Measurements from ENCODE around the gene RAPGEF6.
A peak's percentile ranks its signal among the peaks of the same experiment; 100 is the strongest.
"Not testable (repeated sequence)": the region's sequence is repeated elsewhere in the genome, so short reads cannot be mapped to it uniquely, and the experiment has no call there.

RAPGEF6 gene

DNA sequence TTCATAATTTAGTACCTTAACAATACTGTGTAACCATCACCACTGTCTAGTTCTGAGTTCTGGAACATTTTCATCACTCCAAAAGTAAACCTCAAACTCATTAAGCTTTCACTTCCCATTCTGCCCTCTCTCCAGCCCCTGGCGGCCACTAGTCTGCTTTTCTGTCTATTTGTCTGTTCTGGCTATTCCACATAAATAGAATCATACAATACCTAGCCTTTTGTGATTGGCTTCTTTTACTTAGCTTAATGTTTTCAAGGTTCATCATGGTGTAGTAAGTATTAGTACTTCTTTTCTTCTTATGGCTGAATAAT is 138.7 kb downstream of the RAPGEF6 start:
- H3K9me3 Mint-ChIP-seq: no peaks in the 10 kb centered on the region
- H3K27ac Mint-ChIP-seq: peak overlapping the region; percentile 65
- H3K4me3 Mint-ChIP-seq: no peak overlapping the region
- H3K36me3 Mint-ChIP-seq (ENCODE audit: low read depth): peaks cover 87% of the 10 kb centered on the region
- H3K4me1 Mint-ChIP-seq (ENCODE audit: low read depth): peaks cover 42% of the 10 kb centered on the region
- H3K27me3 Mint-ChIP-seq: no peaks in the 10 kb centered on the region
- DNase-seq: no peak

DNA sequence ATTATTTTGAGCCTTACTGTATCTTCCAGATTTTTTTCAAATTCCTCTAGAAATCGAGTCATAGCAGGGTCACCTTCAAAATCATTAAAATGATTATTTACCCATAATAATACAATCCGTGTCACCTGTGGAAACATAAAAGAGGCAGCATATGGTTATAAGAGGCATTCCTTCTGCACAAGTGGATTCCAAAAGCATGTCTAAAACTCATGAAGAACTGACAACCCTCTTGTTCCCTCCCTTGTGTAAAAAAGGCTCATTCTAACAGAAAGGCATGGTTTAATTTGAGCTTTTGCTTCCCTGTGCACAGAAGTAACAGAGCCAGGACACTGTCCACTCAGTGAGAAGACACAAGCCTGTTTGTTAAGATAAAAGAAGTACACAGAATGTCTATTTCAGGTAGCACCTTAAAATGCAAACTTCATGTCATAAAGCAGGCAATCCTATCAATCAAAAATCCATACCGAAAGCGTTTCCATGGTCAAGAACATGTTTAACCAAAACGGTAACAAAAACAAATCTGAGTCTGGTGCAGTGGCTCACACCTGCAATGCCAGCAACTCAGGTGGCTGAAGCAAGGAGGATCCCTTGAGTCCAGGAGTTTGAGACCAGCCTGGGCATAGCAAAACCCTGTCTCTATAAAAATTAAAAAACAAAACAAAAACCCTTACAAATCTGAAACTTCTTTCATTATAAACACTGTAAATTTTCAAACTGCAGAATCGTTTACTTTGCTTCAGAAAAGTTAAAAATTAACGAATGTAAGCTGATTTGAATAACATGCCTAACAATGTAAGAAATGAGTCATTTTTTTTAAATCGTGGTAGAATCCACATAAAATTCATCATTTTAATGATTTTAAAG is 139.3 kb downstream of the RAPGEF6 start:
- DNase-seq: no peak
- Mint-ChIP-seq H3K27me3 (no peaks in the 10 kb centered on the region), H3K4me3 (no peak overlapping the region), H3K9me3 (no peaks in the 10 kb centered on the region), H3K4me1 (ENCODE audit: low read depth) (peaks cover 48% of the 10 kb centered on the region), H3K27ac (peak overlapping the region; percentile 70), H3K36me3 (ENCODE audit: low read depth) (peaks cover 87% of the 10 kb centered on the region)

DNA sequence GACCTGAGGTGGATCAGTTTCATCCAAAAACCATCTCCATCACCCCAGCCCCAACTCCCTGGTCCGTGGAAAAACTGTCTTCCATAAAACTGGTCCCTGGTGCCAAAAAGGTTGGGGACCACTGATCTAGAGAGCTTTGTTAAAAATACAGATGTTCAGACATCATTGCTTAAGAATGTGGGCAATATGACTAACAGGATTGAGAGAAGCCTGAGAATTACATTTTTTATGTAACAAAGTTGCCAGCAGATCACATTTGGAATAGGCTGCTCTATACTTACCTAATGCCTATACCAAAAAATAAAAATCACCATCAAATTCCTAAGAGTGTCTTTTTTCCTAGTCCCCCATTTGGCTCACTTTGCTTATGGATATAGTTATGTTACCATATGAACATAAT is 143.3 kb downstream of the RAPGEF6 start:
- no peak for DNase-seq
- Mint-ChIP-seq H3K36me3 (ENCODE audit: low read depth) (peaks cover 88% of the 10 kb centered on the region), H3K4me1 (ENCODE audit: low read depth) (peaks cover 61% of the 10 kb centered on the region), H3K27me3 (no peaks in the 10 kb centered on the region), H3K27ac (peak overlapping the region; percentile 44), H3K9me3 (no peaks in the 10 kb centered on the region), H3K4me3 (no peak overlapping the region)

DNA sequence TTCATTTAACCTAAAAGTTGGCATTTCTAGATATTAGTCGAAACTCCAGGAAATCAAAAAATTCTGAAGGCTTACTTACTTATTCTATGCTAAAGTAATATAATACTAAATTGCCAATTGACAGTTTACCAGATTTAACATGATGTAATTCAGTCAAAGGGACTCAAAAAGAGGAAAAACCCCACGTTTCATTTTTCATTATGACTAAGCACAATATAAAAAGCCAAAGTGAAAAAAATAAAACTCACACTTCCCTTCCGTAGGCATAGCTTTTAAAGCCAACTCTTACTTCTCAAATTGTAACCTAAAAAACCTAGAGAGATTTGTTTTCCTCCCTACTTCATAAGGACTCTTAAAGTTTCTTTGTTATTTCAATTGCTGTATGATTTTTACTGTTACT is 146.6 kb downstream of the RAPGEF6 start:
- Mint-ChIP-seq H3K4me3 (peak overlapping the region; percentile 11), H3K27ac (peak overlapping the region; percentile 72), H3K27me3 (no peaks in the 10 kb centered on the region), H3K9me3 (no peaks in the 10 kb centered on the region), H3K4me1 (ENCODE audit: low read depth) (peaks cover 53% of the 10 kb centered on the region), H3K36me3 (ENCODE audit: low read depth) (peaks cover 84% of the 10 kb centered on the region)
- no peak for DNase-seq

DNA sequence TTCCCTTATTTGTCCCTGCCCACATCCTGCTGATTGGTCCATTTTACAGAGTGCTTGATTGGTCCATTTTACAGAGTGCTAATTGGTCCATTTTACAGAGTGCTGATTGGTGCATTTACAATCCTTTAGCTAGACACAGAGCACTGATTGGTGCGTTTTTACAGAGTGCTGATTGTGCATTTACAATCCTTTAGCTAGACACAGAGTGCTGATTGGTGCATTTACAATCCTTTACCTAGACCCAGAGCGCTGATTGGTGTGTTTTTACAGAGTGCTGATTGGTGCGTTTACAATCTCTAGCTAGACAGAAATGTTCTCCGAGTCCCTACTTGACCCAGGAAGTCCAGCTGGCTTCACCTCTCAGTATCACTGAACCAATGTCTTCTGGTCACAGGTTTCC is 147.7 kb downstream of the RAPGEF6 start:
- not testable (repeated sequence) for H3K27me3 Mint-ChIP-seq, H3K4me3 Mint-ChIP-seq, DNase-seq, H3K9me3 Mint-ChIP-seq
- Mint-ChIP-seq H3K27ac (peak overlapping the region; percentile 11), H3K36me3 (ENCODE audit: low read depth) (peaks cover 88% of the 10 kb centered on the region), H3K4me1 (ENCODE audit: low read depth) (peaks cover 64% of the 10 kb centered on the region)

DNA sequence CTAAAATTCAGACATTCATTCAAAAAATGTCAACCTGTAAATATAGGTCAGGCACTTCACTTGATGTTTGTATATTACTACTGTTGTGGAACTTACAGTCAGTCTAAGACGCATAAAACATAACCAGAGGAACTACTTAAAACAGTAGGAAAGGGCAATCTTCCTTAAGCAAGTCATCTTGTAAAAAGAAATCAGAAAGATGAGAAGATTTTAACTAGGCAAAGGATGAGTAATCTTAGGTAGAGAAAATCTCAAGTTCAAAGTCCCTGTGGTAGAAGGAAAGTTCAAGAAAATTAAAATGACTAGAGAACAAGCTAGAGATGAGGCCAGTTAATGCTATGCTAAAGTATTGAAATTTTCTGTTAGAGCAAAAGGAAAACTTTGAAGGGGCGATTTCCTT is 152.4 kb downstream of the RAPGEF6 start:
- no peak for DNase-seq
- Mint-ChIP-seq H3K27ac (peak overlapping the region; percentile 94), H3K4me1 (ENCODE audit: low read depth) (peaks cover 58% of the 10 kb centered on the region), H3K9me3 (no peaks in the 10 kb centered on the region), H3K4me3 (peak overlapping the region; percentile 26), H3K27me3 (no peaks in the 10 kb centered on the region), H3K36me3 (ENCODE audit: low read depth) (peaks cover 89% of the 10 kb centered on the region)

DNA sequence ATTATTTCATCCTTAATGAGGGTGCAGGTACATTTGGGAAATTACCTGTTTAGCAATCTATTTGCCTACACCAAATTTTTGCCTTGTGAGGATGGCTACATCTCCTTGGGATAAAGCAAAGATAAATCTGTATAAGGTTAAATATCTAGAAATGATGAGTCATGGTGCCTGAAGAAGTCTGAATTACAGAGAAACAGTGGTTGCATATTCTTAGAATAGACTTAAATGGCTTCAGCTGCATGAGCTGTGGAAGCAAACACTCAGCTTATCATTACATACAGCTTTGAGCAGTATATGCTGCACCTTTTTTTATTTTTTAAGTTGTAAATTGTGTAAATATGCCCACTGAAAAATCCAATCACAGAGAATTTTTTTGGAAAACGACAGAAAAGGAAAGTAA is 153.5 kb downstream of the RAPGEF6 start:
- DNase-seq: no peak
- H3K27me3 Mint-ChIP-seq: no peaks in the 10 kb centered on the region
- H3K4me1 Mint-ChIP-seq (ENCODE audit: low read depth): peaks cover 59% of the 10 kb centered on the region
- H3K9me3 Mint-ChIP-seq: no peaks in the 10 kb centered on the region
- no peak overlapping the region for H3K4me3 Mint-ChIP-seq
- peak overlapping the region; percentile 84 for H3K27ac Mint-ChIP-seq
- H3K36me3 Mint-ChIP-seq (ENCODE audit: low read depth): peaks cover 89% of the 10 kb centered on the region

DNA sequence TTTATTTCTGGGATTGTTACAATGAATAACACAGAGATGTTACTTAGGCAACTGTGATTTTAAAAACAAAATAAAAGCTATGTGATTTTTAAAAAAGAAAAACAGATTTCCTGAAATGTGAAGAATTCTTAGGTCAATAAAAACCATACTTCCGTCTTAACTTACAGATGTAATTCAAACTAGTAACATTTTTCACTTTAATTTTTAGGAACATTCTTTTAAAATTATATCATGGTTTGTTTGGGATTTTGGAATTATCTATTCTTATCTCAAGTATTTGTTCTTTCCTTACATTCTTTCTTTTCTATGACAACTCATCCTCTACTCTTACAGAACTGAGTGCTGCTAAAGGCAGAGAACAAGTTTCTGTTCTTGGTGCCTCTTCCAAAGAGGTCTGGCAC is 159.5 kb downstream of the RAPGEF6 start:
- no peaks in the 10 kb centered on the region for H3K9me3 Mint-ChIP-seq
- H3K4me1 Mint-ChIP-seq (ENCODE audit: low read depth): peaks cover 52% of the 10 kb centered on the region
- no peak for DNase-seq
- H3K4me3 Mint-ChIP-seq: no peak overlapping the region
- H3K27ac Mint-ChIP-seq: peak overlapping the region; percentile 1
- no peaks in the 10 kb centered on the region for H3K27me3 Mint-ChIP-seq
- H3K36me3 Mint-ChIP-seq (ENCODE audit: low read depth): peaks cover 87% of the 10 kb centered on the region

DNA sequence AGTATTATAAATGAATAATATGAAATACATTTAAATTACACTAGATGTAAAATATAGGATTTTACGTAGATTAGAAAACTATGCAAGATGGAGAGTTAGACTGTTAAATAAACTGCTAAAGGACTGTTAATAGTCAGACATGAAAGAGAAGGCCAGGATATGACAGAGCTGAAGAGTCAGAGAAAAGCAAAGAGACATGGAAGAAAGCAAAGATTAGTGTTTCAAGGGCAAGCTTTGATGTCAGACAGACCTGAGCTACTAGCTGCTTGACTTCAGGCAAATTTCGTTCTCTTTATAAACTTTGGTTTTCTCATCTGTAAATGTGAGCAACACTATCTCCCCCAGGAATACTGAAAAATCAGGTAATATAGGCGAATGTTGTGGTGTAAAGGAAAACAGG is 161.3 kb downstream of the RAPGEF6 start:
- no peaks in the 10 kb centered on the region for H3K9me3 Mint-ChIP-seq
- no peaks in the 10 kb centered on the region for H3K27me3 Mint-ChIP-seq
- no peak for DNase-seq
- H3K27ac Mint-ChIP-seq: no peak overlapping the region
- no peak overlapping the region for H3K4me3 Mint-ChIP-seq
- peaks cover 45% of the 10 kb centered on the region for H3K4me1 Mint-ChIP-seq (ENCODE audit: low read depth)
- peaks cover 78% of the 10 kb centered on the region for H3K36me3 Mint-ChIP-seq (ENCODE audit: low read depth)

DNA sequence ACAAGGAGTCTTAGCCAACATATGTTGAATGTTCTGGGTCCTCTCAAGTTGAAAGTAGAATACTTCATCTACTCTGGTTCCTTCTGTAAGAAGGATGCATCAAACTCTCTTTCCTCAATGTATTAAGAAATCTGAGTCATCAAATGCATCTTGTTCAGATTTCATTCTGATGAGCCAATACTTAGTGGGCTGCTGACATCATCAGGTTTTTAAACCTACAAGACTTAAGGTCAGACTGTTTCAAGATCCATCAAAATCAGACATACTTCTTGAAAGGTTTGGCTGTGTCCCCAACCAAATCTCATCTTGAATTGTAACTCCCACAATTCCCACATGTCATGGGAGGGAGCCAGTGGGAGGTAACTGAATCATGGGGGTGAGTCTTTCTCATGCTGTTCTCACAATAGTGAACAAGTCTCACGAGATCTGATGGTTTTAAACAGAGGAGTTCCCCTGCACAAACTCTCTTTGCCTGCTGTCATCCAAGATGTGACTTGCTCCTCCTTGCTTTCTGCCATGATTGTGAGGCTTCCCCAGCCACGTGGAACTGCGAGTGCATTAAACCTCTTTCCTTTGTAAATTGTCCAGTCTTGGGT is 168.8 kb downstream of the RAPGEF6 start:
- Mint-ChIP-seq H3K4me1 (ENCODE audit: low read depth) (peaks cover 48% of the 10 kb centered on the region), H3K4me3 (no peak overlapping the region), H3K27ac (peak overlapping the region; percentile 83), H3K27me3 (no peaks in the 10 kb centered on the region), H3K36me3 (ENCODE audit: low read depth) (peaks cover 78% of the 10 kb centered on the region), H3K9me3 (no peaks in the 10 kb centered on the region)
- no peak for DNase-seq

DNA sequence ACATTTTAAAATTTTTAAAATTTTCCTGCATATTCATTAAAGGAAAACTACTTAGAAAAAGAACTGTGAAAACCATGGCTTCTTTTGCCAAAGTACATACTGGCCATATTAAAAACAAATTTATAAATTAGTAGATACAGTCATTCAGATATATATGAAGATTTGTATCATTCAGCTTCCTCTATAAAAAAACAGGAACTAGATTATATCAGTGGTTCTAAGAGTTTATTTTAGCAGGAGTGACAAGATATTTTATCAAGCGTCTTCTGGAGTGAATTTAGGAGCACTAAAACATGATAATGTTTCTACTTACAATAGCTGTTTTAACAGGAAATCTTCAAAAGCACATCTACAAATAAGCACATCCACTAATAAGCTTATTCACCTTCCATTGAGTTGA is 171.4 kb downstream of the RAPGEF6 start:
- H3K27me3 Mint-ChIP-seq: no peaks in the 10 kb centered on the region
- peaks cover 85% of the 10 kb centered on the region for H3K36me3 Mint-ChIP-seq (ENCODE audit: low read depth)
- H3K4me1 Mint-ChIP-seq (ENCODE audit: low read depth): peaks cover 52% of the 10 kb centered on the region
- DNase-seq: no peak
- H3K27ac Mint-ChIP-seq: no peak overlapping the region
- H3K4me3 Mint-ChIP-seq: no peak overlapping the region
- H3K9me3 Mint-ChIP-seq: no peaks in the 10 kb centered on the region

DNA sequence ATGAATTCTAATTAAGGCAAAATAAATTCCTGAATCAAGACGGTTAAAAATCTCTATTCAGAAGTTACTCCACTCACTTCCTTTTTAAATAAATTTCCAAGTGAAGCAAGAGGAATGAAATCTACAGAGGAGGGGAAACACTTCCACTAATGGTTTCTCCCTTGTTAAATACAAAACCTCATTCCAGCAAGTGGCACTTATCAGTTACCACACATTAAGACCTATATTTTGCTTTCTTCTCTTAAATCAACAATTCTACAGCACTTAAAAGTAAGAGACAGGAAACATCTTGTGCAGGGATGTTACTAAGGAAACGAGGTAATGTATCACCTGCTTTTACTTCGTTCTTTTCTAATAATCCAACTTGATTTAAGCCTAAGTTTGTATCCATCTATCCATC is 172.6 kb downstream of the RAPGEF6 start:
- peaks cover 88% of the 10 kb centered on the region for H3K36me3 Mint-ChIP-seq (ENCODE audit: low read depth)
- no peaks in the 10 kb centered on the region for H3K9me3 Mint-ChIP-seq
- H3K4me3 Mint-ChIP-seq: no peak overlapping the region
- H3K27ac Mint-ChIP-seq: no peak overlapping the region
- no peak for DNase-seq
- no peaks in the 10 kb centered on the region for H3K27me3 Mint-ChIP-seq
- peaks cover 52% of the 10 kb centered on the region for H3K4me1 Mint-ChIP-seq (ENCODE audit: low read depth)

DNA sequence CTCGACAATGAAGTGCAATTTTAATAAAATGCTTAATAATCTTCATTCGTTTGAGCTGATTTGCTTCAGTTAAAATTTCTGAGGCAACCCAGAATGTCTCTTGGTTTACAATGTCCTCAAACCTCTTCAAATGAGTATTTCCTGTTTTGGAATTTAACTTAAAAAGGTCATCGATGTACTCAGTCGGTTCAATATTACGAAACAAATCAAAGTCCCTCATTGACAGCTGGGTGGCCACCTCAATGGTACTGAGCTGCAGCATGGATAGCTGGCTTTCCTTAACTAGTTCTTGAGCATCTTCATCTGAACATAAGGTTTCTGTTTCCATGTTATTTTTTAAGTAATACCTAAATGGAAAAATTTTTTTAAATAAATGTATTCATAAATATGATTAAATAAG is 173.3 kb downstream of the RAPGEF6 start:
- H3K9me3 Mint-ChIP-seq: no peaks in the 10 kb centered on the region
- H3K36me3 Mint-ChIP-seq (ENCODE audit: low read depth): peaks cover 87% of the 10 kb centered on the region
- no peak overlapping the region for H3K4me3 Mint-ChIP-seq
- no peak overlapping the region for H3K27ac Mint-ChIP-seq
- DNase-seq: no peak
- H3K27me3 Mint-ChIP-seq: no peaks in the 10 kb centered on the region
- H3K4me1 Mint-ChIP-seq (ENCODE audit: low read depth): peaks cover 50% of the 10 kb centered on the region

DNA sequence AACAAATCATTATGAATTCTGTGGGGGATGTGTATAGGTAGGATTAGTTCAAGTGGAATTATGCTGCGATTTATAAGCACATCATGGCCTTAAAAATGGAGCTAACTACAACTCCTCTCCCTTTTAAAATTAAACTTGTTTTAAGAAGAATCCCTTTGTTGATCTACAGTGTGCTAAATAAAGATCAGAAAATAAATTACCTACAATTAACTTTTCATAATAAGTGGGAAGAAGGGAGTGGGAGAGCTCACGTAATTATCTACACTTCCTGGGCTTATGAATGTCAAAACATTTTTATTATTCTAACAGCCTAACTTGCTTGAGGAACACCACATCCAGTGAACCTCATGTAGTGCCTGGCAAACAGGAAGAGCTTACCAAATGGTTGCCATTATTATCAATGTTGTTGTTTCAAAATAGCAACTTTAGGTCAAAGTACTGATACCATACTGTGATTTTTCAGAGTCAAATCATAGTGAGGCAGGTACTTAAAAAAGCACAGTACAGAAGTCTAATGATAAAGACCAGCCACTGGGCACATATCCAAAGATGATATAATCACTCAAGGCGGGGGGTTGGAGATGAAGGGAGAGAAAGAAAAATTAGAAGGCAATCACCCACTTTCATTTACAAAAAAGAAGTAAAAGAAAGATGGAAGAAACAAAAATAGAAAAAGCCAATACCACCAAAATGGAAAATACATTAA is 174.0 kb downstream of the RAPGEF6 start:
- H3K36me3 Mint-ChIP-seq (ENCODE audit: low read depth): peaks cover 86% of the 10 kb centered on the region
- no peaks in the 10 kb centered on the region for H3K9me3 Mint-ChIP-seq
- H3K4me1 Mint-ChIP-seq (ENCODE audit: low read depth): peaks cover 48% of the 10 kb centered on the region
- no peak overlapping the region for H3K4me3 Mint-ChIP-seq
- DNase-seq: no peak
- no peaks in the 10 kb centered on the region for H3K27me3 Mint-ChIP-seq
- peak overlapping the region; percentile 66 for H3K27ac Mint-ChIP-seq

DNA sequence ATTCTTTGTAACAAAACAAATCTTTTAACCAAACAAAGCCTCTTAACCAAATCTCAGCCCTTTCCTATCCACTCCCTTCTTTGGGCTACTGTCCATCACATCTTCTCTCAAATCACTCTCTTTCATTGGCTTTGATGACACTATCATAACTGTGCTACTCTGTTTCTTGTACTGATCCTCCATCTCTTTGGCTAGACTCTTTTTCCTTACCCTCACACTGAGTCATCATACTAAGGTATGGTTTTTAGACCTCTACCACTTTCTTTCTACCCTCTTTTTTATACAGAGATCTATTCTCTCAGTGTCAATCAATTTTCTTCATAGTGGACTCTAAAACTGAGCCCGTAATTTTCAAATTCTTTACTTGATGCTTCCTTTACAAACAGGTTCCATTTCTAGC is 174.9 kb downstream of the RAPGEF6 start:
- H3K4me3 Mint-ChIP-seq: no peak overlapping the region
- H3K27ac Mint-ChIP-seq: peak overlapping the region; percentile 7
- no peaks in the 10 kb centered on the region for H3K9me3 Mint-ChIP-seq
- DNase-seq: no peak
- H3K36me3 Mint-ChIP-seq (ENCODE audit: low read depth): peaks cover 87% of the 10 kb centered on the region
- H3K27me3 Mint-ChIP-seq: no peaks in the 10 kb centered on the region
- peaks cover 46% of the 10 kb centered on the region for H3K4me1 Mint-ChIP-seq (ENCODE audit: low read depth)
